Fibroblast of villous mesenchyme (primary cell): ENCODE data around the gene MYO10. TPM values are rescaled to one million over a fixed set of nuclear protein-coding genes. Genes with fewer than 3 reads are reported as not detected.

Source experiments
- DNase-seq: peaks from one replicate; pipeline ENCODE4 v3.0.0-alpha.2; 2010; ENCODE audit warnings: low read depth
- H3K4me3 ChIP-seq: 2 replicates; pipeline ENCODE4 v1.5.1; 2011; ENCODE audit warnings: low read depth, mild to moderate bottlenecking, low read length
- CTCF ChIP-seq: IDR thresholded peaks from 2 replicates; pipeline ENCODE4 v1.5.1; 2012; ENCODE audit warnings: low read depth, mild to moderate bottlenecking, low read length; ENCODE audit not compliant: insufficient read depth
- total RNA-seq: library from RNA; depleted of rRNA; stranded (reverse); fragments of >200 nt; gene quantifications from 2 replicates; pipeline ENCODE4 v1.2.3, GENCODE V29; 2012

MYO10 gene
- total RNA-seq, 1 donor = 36.7 TPM

DNA sequence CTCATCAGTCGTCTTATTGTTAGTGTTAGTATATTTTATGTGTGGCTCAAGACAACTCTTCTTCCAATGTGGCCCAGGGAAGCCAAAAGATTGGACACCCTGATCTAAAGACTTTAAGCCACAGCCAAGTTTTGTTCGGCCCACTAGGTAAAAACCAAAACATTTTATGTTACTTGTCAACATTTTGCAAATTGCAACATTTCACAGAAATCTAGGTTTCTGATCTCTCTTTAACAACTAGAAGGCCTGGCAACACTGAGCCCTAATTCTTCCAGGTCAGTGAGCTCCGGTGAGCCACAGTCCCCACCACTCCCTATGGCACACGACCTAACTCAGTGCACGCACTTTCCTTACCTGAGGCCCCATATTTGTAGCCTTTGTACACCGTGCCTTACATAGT, 24.0 kb downstream of the MYO10 start:
- peak; percentile 53 for DNase-seq
- no peak overlapping the region for H3K4me3 ChIP-seq
- no peak for TF ChIP-seq CTCF

- no peak for TF ChIP-seq CTCF
- no peak overlapping the region for H3K4me3 ChIP-seq
- DNase-seq = peak; percentile 58
Observed at GRCh38 chr5:16909464-16909863, 26.6 kb downstream of the MYO10 start.

GRCh38 chr5:16907270-16907669, 28.8 kb downstream of the MYO10 start:
- no peak for TF ChIP-seq CTCF
- no peak for DNase-seq
- H3K4me3 ChIP-seq = no peak overlapping the region

GRCh38 chr5:16906255-16906654, 29.8 kb downstream of the MYO10 start:
- no peak for TF ChIP-seq CTCF
- no peak for DNase-seq
- no peak overlapping the region for H3K4me3 ChIP-seq

DNA sequence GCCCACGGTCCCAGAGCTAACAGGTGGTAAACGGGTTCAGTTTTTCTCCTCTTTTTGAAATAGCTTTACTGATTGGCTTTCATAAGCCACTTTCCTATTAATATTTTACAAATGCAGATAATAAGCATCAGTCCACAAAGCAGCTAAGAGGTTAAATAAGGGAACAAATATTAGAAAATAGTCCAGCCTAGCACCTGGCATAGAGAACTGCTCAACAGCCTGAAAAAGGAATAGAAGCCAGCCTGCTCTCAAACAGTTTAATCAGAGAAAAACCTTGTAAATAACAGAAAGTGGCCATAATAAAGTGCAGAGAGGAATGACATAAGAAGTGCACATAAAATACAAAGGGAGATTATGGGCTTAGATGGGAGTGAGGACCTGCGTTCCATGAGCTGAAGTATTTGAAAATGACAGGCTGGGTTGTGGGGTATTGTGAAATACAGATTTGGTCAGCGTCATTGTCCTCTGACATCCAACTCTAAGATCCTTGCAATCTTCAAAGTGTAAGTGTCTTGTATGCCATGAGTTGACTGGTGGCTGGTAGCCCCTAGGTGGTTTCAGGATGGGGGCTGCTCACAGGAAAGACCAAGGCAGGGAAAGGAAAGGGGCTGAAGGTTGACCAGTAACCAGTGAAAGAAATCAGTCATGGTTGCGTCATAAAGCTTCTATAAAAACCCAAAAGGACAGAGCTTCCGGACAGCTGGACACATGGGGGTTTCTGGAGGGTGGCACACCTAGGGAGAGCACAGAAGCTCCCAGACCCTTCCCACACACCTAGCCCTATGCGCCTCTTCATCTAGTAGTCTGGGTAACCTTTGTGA, 32.4 kb downstream of the MYO10 start:
- TF ChIP-seq CTCF = no peak
- no peak overlapping the region for H3K4me3 ChIP-seq
- peak; percentile 91 for DNase-seq

DNA sequence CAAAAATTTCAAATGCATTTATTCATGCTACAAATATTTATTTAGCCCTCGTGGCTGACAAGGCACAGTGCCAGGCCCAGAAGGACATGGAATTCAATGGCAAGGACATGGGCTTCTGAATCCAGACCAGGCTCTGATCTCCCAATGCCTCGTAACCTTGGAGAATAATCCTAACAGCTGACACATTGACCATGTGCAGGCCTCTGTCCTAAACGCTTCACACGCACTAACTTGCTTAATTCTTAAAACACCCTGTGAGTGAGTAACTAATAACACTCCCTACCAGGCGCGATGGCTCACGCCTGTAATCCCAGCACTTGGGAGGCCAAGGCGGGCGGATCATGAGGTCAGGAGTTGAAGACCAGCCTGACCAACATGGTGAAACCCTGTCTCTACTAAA, 33.2 kb downstream of the MYO10 start:
- no peak overlapping the region for H3K4me3 ChIP-seq
- peak; percentile 99 for DNase-seq
- TF ChIP-seq CTCF = no peak
